ENCODE data around the gene C2orf68. TPM values are rescaled to one million over a fixed set of nuclear protein-coding genes. Genes with fewer than 3 reads are reported as not detected.

Gene C2orf68
- total and polyA plus RNA-seq, 4 donors: 7.6 to 20.9 (median 11.6) TPM

DNA sequence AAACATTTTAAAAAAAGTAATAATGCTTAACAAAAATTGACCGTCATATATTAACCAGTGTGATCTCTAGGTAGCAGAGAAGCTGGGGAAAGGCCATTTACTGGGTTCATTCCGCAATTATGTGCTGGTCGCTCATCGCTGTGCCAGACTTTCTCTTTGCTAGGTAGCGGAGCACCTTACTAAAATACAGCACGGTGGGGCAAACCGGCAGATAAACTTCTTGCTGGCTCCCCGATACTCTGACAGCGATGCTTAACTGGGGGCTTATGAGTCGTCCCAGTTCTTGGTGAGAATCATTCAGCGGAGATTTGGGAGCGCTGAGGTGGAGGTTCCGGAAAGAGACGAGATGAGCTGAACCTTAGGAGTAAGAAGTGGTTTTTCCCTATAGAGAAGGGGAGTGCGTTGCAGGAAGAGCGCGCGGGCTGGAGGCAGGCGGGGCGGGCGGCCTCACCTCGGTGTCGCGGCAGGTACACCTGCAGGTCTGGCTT is 605 bp downstream of the C2orf68 start:
- no peak for DNase-seq (ENCODE audit: low spot score)
- H3K9ac ChIP-seq (ENCODE audit: low read depth in 1 of 2, low read length in 2 of 2): peak overlapping the region; percentile 31 to 85
- H3K4me1 ChIP-seq (ENCODE audit: control insufficient read depth in 4 of 4, insufficient read depth in 4 of 4, low read length in 3 of 4): peaks cover under 1 to 31% (median 29%) of the 10 kb centered on the region in 4 donors
- H3K4me3 ChIP-seq (ENCODE audit: low read depth in 1 of 3, low read length in 3 of 3): peak overlapping the region; percentile 60 to 90 (median 88)
- H3K9me3 ChIP-seq (ENCODE audit: control insufficient read depth in 4 of 4, low read length in 3 of 4): no peaks in the 10 kb centered on the region
- peaks cover 0 to 10% (median 5%) of the 10 kb centered on the region in 4 donors for H3K36me3 ChIP-seq (ENCODE audit: control insufficient read depth in 4 of 4, insufficient read depth in 3 of 4, low read depth in 1 of 4, low read length in 3 of 4)
- TF ChIP-seq RXRA (IDR thresholded peaks at IDR 0.05) (no peak), HNF4A (conservative IDR thresholded peaks at IDR 0.05) (no peak), JUND (IDR thresholded peaks at IDR 0.05) (no peak), TAF1 (conservative IDR thresholded peaks at IDR 0.05) (no peak)
- TF ChIP-seq, protein P1, sequence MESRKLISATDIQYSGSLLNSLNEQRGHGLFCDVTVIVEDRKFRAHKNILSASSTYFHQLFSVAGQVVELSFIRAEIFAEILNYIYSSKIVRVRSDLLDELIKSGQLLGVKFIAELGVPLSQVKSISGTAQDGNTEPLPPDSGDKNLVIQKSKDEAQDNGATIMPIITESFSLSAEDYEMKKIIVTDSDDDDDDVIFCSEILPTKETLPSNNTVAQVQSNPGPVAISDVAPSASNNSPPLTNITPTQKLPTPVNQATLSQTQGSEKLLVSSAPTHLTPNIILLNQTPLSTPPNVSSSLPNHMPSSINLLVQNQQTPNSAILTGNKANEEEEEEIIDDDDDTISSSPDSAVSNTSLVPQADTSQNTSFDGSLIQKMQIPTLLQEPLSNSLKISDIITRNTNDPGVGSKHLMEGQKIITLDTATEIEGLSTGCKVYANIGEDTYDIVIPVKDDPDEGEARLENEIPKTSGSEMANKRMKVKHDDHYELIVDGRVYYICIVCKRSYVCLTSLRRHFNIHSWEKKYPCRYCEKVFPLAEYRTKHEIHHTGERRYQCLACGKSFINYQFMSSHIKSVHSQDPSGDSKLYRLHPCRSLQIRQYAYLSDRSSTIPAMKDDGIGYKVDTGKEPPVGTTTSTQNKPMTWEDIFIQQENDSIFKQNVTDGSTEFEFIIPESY (IDR thresholded peaks at IDR 0.05): no peak
- TF ChIP-seq, protein P2, sequence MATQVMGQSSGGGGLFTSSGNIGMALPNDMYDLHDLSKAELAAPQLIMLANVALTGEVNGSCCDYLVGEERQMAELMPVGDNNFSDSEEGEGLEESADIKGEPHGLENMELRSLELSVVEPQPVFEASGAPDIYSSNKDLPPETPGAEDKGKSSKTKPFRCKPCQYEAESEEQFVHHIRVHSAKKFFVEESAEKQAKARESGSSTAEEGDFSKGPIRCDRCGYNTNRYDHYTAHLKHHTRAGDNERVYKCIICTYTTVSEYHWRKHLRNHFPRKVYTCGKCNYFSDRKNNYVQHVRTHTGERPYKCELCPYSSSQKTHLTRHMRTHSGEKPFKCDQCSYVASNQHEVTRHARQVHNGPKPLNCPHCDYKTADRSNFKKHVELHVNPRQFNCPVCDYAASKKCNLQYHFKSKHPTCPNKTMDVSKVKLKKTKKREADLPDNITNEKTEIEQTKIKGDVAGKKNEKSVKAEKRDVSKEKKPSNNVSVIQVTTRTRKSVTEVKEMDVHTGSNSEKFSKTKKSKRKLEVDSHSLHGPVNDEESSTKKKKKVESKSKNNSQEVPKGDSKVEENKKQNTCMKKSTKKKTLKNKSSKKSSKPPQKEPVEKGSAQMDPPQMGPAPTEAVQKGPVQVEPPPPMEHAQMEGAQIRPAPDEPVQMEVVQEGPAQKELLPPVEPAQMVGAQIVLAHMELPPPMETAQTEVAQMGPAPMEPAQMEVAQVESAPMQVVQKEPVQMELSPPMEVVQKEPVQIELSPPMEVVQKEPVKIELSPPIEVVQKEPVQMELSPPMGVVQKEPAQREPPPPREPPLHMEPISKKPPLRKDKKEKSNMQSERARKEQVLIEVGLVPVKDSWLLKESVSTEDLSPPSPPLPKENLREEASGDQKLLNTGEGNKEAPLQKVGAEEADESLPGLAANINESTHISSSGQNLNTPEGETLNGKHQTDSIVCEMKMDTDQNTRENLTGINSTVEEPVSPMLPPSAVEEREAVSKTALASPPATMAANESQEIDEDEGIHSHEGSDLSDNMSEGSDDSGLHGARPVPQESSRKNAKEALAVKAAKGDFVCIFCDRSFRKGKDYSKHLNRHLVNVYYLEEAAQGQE (IDR thresholded peaks at IDR 0.05): no peak
- peak overlapping the region; percentile 74 to 77 for H3K27ac ChIP-seq (ENCODE audit: low read depth in 1 of 2, low read length in 2 of 2)
- H3K27me3 ChIP-seq (ENCODE audit: control insufficient read depth in 4 of 4, insufficient read depth in 4 of 4, low read length in 3 of 4): no peaks in the 10 kb centered on the region
- WGBS: 5% methylated on average over 24 of the region's 24 CpGs

DNA sequence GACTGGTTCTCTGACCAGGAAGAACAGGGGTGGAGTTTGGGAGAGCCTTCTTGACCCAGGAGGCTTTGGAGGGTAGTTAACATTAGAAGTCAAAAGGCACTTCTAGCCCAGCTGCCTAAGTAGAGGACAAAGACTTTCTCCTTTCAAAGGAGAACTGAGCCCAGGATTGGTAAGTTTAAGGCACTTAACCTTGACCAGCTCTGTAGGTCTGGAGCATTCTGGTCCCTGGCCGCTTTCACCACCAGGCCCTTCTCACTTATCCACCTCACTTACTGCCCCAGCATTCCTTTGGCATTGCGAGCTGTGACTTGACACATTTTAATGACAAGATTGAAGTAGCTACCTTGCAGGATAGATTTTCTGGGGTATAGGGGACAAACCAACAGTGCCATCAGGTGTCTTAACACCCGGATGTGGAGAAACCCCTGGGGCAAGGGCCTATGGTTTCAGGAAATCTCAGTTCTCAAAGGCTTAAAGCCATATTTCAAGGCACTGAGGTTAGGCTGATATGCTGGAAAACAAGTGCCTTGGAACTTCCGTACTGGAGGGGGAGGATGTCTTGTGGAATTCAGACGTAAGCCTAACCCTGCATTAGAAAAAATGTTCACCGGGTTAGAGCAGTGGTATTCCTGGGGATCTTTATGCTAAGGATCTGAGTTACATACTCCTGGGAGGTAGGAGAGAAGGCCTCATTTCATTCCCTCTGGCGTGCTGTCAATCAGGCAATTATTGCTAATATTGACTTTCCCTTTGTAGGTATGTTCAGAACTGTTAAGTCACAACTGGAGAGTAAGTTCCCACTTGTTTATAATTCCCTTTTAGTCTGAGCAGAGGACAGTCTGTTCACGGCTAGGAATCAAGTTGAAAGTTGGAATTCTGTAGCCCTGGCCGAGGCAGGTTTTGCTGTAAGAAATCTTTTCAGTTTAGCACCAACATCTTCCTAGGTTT is 4.3 kb downstream of the C2orf68 start:
- Histone ChIP-seq H3K9me3 (ENCODE audit: control insufficient read depth in 4 of 4, low read length in 3 of 4) (no peaks in the 10 kb centered on the region), H3K4me1 (ENCODE audit: control insufficient read depth in 4 of 4, insufficient read depth in 4 of 4, low read length in 3 of 4) (peaks cover 3 to 58% (median 51%) of the 10 kb centered on the region in 4 donors), H3K4me3 (ENCODE audit: low read depth in 1 of 3, low read length in 3 of 3) (no peak overlapping the region), H3K9ac (ENCODE audit: low read depth in 1 of 2, low read length in 2 of 2) (no peak overlapping the region), H3K27me3 (ENCODE audit: control insufficient read depth in 4 of 4, insufficient read depth in 4 of 4, low read length in 3 of 4) (no peaks in the 10 kb centered on the region), H3K27ac (ENCODE audit: low read depth in 1 of 2, low read length in 2 of 2) (no peak overlapping the region), H3K36me3 (ENCODE audit: control insufficient read depth in 4 of 4, insufficient read depth in 3 of 4, low read depth in 1 of 4, low read length in 3 of 4) (peaks cover 0 to 10% (median 5%) of the 10 kb centered on the region in 4 donors)
- TF ChIP-seq, protein P3, sequence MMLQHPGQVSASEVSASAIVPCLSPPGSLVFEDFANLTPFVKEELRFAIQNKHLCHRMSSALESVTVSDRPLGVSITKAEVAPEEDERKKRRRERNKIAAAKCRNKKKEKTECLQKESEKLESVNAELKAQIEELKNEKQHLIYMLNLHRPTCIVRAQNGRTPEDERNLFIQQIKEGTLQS (IDR thresholded peaks at IDR 0.05): no peak
- no peak for TF ChIP-seq RAD21 (IDR thresholded peaks at IDR 0.05)
- TF ChIP-seq YY1 (IDR thresholded peaks at IDR 0.05): no peak
- TF ChIP-seq HNF4G (IDR thresholded peaks at IDR 0.05): no peak
- TF ChIP-seq, protein P2 (IDR thresholded peaks at IDR 0.05): no peak
- no peak for TF ChIP-seq NR2F2 (IDR thresholded peaks at IDR 0.05)
- no peak for TF ChIP-seq RXRA (IDR thresholded peaks at IDR 0.05)
- TF ChIP-seq HNF4A (conservative IDR thresholded peaks at IDR 0.05): no peak
- TF ChIP-seq, protein P4, sequence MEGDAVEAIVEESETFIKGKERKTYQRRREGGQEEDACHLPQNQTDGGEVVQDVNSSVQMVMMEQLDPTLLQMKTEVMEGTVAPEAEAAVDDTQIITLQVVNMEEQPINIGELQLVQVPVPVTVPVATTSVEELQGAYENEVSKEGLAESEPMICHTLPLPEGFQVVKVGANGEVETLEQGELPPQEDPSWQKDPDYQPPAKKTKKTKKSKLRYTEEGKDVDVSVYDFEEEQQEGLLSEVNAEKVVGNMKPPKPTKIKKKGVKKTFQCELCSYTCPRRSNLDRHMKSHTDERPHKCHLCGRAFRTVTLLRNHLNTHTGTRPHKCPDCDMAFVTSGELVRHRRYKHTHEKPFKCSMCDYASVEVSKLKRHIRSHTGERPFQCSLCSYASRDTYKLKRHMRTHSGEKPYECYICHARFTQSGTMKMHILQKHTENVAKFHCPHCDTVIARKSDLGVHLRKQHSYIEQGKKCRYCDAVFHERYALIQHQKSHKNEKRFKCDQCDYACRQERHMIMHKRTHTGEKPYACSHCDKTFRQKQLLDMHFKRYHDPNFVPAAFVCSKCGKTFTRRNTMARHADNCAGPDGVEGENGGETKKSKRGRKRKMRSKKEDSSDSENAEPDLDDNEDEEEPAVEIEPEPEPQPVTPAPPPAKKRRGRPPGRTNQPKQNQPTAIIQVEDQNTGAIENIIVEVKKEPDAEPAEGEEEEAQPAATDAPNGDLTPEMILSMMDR (IDR thresholded peaks at IDR 0.05; ENCODE audit: low read depth, low read length, missing input control): no peak
- no peak for TF ChIP-seq FOXA1 (IDR thresholded peaks at IDR 0.05)
- no peak for TF ChIP-seq EGR1 (IDR thresholded peaks at IDR 0.05; ENCODE audit: low read depth in 2 of 2)
- no peak for TF ChIP-seq GABPA (IDR thresholded peaks at IDR 0.05 in 1 of 2, conservative IDR thresholded peaks at IDR 0.05 in 1 of 2)
- no peak for TF ChIP-seq FOXA2 (IDR thresholded peaks at IDR 0.05)
- WGBS: 69% methylated on average over 9 of the region's 9 CpGs
- no peak for DNase-seq (ENCODE audit: low spot score)

Measured in liver (tissue), 9 donors.